ENCODE measurements around the gene CSRP3.

Gene CSRP3

DNA sequence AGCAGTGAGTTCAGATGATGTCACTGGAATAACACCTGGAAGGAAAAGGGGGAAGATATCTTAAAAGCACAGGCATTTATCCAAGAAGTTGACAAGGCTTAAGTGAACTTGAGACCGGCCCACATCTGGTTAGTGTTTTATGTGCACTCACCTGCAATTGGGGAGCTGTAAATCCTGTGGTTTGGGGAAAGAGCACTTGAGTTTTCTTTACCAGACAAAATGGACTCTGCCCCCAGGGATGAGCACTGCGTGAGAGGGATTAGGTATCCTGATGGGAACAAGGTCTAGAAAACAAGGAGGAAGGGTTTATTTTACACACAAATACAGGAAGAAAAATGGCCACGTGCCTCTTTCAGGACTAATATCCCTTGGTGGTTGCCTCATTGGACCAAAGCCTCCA lies 23.8 kb upstream of the CSRP3 start:
- no peak for DNase-seq (ENCODE audit: low spot score)

DNA sequence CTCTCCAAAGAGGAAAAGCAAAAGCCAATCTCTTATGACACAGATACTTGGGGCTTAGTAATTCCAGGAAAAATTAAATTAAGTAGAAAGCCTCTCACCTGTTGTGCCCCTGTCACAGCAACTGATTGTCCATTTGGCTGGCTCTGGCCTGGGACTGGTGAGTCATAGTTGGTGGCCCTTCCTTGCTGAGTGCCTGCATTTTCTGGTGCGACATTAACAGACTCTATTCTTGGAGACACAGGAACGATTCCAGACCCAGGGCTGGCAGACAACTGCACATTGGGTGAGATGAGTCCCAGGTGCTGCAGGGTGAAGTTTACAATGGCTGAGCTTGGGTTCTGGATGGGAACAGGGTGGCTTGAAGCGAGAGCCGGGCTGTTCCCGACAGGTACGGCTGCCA lies 23.3 kb upstream of the CSRP3 start:
- DNase-seq (ENCODE audit: low spot score), result no peak

GRCh38 chr11:19220903-19221724 lies 19.3 kb upstream of the CSRP3 start:
- DNase-seq (ENCODE audit: low spot score), result peak; percentile 21

GRCh38 chr11:19218786-19219460 lies 17.1 kb upstream of the CSRP3 start:
- peak; percentile 54 for DNase-seq (ENCODE audit: low spot score)

DNA sequence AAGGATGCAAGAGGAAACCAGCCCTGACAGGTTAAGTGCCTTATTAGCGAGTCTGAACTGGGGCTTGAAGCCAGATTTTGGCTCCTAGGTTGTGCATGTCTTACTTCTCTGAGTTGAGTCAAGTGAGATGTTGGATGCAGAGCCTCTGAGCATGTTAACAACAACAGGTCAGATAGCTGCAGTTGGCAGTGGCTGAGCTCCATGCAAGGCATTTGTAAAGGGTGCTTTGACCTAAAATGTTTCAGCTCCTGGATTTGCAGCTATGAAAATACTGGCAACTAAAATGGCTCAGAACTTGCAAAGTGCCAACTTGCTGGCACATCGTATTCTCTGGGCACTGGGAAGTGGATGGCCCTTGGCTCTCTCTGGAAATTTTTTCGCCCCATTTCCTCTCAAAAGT lies 16.4 kb upstream of the CSRP3 start:
- DNase-seq (ENCODE audit: low spot score), result peak; percentile 46

DNA sequence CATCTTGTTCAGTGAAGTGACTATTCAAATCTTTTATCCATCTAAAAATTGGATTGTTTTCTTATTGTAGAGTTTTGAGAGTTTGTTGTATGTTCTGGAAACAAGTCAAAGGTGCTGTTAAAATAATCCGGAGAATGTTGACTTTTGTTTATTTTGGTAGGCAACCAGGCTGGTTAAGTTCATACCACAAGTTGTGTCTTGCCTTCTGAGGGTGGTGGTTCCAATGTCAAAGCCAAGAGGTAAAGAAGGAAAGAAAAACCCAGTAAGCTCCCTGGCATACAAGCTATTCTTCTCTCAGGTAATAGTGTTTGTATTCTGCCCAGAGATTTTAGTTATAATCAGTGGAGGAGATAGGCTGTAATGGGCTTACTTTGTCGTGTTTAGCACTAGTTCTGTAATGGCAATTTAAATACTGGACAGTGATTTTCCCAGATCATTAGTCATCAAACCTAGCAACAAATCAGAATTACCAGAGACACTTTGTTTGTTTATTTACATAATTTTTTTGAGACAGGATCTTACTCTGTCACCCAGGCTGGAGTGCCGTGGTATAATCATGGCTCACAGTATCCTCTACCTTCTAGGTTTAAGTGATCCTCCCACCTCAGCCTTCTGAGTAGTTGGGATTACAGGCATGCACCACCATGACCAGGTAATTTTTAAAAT lies 15.1 kb upstream of the CSRP3 start:
- no peak for DNase-seq (ENCODE audit: low spot score)

DNA sequence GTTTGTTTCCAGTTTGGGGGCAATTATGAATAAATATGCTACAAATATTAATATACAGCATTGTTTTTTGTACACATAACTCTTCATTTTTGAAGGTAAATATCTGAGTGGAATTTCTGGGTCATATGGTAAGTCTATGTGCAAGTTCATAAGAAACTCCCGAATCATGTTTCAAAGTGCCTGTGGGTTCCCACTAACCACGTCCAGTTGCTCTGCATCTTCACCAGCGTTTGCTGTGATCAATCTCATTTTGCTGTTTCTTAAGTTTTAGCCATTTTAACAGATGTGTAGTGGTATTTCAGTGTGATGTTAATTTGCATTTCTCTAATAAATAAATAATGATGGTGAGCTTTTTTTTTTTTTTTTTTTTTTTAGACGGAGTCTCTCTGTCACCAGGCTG lies 14.2 kb upstream of the CSRP3 start:
- no peak for DNase-seq (ENCODE audit: low spot score)

GRCh38 chr11:19209617-19210370 lies 8.0 kb upstream of the CSRP3 start:
- no peak for DNase-seq (ENCODE audit: low spot score)

- DNase-seq (ENCODE audit: low spot score), result no peak
Measured at GRCh38 chr11:19208959-19209546, 7.3 kb upstream of the CSRP3 start.

GRCh38 chr11:19208181-19208580 lies 6.4 kb upstream of the CSRP3 start:
- no peak for DNase-seq (ENCODE audit: low spot score)

DNA sequence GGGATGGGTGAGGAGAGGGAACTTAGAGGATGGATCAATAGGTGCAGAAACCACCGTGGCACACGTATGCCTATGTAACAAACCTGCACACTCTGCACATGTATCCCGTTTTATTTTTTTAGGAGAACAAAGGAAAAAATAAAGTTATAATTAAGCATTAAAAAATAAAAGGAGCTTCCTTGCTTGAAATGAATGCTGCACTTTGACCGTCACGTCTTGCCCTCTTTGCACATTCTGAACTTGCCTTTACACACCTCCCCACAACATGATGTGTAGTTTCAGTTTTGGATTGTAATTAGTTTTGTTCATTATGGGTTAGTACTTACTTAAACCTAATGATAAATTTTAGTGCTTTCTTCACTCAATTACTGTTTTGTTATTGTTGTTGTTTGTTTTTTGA lies 3.1 kb upstream of the CSRP3 start:
- no peak for DNase-seq (ENCODE audit: low spot score)

GRCh38 chr11:19200410-19201201 lies 1.2 kb downstream of the CSRP3 start:
- no peak for DNase-seq (ENCODE audit: low spot score)

DNA sequence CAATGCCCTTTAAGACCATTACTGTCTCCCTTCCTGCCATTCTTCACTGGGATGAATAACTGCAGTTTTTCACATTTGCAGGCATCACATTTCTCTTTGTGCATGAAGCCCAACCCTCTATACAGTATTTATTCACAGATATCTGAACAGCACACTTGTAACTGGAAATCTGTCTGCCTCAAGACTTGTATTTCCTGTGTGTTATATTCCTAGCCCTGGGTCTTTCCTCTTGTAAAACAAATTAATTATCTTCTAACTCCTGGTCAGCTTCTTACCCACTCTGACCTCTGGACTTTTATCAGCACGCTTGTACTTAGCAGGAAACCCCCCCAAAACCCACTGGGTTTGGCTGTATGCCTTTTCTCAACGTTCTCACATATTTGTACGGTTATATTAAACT lies 2.0 kb downstream of the CSRP3 start:
- DNase-seq (ENCODE audit: low spot score), result no peak

DNA sequence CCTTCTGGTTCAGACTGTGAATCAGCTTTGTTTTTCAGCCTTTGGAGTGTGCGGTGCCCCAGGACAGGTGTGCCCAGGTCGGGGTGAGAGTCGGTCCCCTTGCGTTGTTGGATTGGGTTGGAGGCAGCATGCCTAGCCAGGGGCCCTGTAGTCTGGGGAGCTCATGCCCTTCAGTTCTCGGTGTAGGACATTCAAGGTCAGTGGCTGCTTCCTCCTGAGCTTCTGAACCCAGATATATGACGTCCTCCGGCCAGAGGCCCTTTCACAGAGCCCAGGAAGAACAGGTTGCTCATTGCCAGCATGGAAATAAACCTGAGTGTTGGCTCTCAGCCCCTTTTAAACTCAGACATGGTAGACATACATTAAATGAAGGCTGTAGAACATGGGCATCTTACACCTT lies 2.7 kb downstream of the CSRP3 start:
- DNase-seq (ENCODE audit: low spot score), result no peak

DNA sequence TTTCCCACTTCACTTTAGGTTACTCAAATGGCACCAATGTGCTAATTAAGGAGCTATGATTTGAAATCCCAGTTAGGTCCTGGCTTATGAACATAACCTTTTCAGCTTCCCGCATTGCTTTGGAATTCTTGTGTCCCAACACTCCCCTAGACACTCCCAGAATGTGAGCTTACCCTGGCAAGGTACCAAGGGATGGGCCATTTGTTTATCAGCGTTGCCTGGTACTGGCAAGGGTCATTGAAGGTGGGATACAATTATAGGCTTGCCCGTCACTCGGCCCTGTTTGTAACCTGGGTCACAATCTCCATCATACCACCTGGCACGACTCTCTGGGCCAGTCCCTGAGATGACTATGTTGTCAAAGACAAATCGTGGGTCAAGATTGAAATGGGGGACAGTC lies 5.4 kb downstream of the CSRP3 start:
- no peak for DNase-seq (ENCODE audit: low spot score)

DNA sequence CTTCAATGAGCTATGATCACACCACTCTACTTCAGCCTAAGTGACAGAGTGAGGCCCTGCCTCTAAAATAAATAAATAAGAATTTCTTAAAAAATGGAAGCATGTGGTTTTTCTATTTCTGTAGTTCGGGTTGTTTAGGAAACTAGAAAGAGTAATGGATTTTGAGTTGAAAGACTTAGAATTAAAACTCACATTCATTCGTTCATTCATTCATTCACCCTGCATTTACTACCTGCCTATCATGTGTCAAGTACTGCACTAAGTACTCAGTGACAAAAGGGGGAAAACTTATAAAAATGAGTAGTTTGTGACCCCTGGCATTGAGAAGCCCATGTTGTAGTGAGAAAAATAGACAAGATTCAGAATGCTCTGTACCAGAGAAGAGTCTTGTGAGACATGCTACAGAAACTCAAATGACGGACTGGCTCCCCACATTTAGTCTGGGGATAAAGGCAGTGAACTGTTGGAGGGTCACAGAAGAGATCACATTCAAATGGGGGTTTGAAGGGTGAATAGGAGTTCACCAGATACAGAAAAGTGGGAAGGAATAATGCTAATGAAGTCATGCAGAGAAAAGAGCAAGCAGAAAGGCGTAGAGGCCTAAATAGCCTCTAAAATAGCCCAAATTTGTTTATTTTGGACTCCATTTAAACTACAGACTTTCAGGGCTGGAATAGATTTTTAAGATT lies 7.0 kb downstream of the CSRP3 start:
- DNase-seq (ENCODE audit: low spot score), result no peak

DNA sequence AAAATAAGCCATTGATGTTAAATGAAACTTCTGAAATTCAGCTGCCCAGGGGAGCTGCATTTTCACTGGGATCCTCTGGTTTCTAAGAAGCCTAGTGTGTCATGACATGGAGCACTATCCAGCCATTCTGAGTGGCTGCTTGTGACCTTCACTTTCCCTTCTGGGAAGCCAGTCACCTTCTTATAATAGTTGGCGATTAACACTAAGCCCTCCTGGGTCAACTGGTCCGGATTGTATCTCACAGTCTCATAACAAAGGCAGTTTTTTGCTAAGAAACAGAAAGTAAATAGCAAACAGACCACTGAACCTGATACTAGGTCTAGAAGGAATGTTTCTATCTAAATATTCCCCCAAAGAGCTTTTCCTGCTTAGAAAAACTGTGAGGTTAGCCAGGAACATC lies 7.9 kb downstream of the CSRP3 start:
- DNase-seq (ENCODE audit: low spot score), result no peak

DNA sequence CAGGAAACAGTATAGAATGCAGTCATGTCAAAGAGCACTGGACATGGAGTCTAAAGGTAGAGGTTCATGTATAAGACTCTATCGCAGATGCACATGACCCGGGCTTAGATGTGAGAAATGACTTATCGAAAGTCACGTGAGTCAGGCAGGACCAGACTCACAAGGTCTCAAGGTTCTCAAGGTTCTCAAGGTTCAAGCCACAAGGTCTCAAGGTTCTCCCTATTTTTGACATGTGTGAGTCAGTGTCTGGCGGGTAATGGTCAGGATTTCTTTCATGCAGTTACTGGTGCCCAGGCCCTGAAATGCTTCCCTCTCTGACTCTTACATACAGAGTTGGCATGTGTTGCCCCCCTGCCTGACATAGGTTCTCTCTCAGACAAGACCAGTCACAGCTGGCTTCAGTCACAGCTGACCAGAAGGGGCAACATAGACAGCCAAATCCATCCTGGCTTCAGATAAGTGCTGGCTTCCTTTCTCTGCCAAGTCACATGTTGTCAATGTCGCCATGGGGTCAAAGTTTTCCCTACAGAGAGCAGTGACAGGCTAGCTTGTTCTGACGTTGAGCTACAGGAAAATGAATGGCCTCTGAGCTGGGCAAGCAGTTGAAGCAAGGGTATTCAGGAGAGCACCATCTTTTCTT lies 10.1 kb downstream of the CSRP3 start:
- no peak for DNase-seq (ENCODE audit: low spot score)

DNA sequence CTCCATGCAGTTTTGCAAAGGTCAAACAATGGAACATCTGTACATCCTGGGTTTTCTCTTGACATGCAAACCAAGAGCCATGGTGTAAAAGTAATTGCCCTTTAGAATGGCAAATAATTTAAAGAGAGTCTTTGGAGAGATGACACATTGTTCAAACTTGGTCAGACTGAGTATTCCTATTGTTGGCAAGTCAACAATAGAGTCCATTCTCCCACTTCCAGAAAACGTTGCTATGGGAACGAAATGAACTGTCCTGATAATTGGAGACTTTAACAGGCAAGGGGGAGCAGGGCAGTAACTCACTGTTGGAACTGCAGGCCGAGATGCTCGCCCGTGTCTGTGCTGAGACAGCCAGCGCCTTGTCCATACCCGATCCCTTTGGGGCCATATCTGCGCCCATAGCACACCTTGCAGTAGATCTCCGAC lies 13.9 kb downstream of the CSRP3 start:
- DNase-seq (ENCODE audit: low spot score), result peak; percentile 84
